C4-2B (cell line): ENCODE measurements around the gene CHPF.

ENCODE experiments used
- ZFX ChIP-seq: fragments of 450-650 bp; IDR thresholded peaks from 2 replicates; pipeline ENCODE4 v1.6.1; 2017
- TF ChIP-seq, protein P1 (sequence below): fragments of 450-650 bp; conservative IDR thresholded peaks from 2 replicates; pipeline ENCODE4 v1.5.1; 2017; ENCODE audit warnings: mild to moderate bottlenecking

DNA sequence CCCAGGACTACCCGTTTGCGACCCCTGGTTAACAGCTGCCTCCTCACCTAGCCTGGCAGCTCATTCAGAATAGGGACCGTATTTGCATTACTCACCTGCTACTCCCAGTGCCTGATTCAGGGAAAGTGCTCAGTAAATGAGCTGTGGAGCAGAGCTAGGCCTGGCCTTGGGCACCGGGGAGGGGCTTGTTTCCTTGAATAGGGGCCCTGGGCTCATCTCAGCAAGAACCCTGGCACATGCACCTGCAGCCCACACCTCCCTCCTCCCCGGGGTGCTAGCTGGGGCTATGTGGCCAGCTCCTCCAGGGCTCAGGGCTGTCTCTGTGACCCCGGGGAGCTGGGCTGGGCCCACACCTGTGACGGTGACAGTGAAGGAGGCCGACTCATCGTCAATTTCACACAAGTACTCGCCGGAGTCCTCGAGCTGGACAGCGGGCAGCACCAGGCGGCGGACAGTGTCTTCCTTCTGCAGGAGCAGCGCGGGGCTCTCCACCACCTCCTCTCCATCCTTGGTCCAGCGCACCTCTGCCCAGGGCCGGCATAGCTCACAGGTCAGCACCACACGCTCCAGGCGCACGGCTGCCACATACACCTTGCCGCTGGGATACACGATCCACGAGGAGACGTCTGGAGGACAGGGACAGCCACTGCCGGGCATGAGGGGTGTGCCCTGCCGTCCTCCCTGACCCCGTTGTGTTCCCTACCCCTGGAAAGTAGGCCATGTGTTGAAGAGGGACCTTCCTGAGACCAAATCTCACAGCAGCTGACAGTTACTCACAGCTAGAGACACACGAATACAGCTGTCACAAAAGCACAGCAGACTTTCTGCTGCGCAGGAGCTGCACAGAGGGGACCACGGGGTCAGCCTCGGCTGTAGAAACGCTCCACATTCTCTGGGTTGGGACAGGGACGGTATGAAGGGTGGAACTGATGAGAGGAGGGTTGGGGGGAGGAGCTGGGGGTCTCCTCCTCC lies 18.7 kb upstream of the CHPF start:
- TF ChIP-seq, protein P1, sequence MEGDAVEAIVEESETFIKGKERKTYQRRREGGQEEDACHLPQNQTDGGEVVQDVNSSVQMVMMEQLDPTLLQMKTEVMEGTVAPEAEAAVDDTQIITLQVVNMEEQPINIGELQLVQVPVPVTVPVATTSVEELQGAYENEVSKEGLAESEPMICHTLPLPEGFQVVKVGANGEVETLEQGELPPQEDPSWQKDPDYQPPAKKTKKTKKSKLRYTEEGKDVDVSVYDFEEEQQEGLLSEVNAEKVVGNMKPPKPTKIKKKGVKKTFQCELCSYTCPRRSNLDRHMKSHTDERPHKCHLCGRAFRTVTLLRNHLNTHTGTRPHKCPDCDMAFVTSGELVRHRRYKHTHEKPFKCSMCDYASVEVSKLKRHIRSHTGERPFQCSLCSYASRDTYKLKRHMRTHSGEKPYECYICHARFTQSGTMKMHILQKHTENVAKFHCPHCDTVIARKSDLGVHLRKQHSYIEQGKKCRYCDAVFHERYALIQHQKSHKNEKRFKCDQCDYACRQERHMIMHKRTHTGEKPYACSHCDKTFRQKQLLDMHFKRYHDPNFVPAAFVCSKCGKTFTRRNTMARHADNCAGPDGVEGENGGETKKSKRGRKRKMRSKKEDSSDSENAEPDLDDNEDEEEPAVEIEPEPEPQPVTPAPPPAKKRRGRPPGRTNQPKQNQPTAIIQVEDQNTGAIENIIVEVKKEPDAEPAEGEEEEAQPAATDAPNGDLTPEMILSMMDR = no peak
- no peak for TF ChIP-seq ZFX
